Endothelial cell (in vitro differentiated cells): ENCODE measurements around the gene TBL1X. TPM values are rescaled to one million over a fixed set of nuclear protein-coding genes. Genes with fewer than 3 reads are reported as not detected.

Source experiments
- DNase-seq: peaks from one replicate; pipeline ENCODE4 v3.0.0; 2021; ENCODE audit warnings: low spot score
- H3K27ac Mint-ChIP-seq: one replicate; pipeline ENCODE4 v1.8.0; 2021; ENCODE audit warnings: mixed read lengths, inconsistent platforms; ENCODE audit not compliant: unreplicated experiment
- H3K27me3 Mint-ChIP-seq: one replicate; pipeline ENCODE4 v1.8.0; 2021; ENCODE audit warnings: mild to moderate bottlenecking, moderate library complexity, mixed read lengths, inconsistent platforms; ENCODE audit not compliant: unreplicated experiment
- H3K36me3 Mint-ChIP-seq: one replicate; pipeline ENCODE4 v1.8.0; 2021; ENCODE audit warnings: mild to moderate bottlenecking, low read depth, mixed read lengths, inconsistent platforms; ENCODE audit not compliant: unreplicated experiment
- H3K4me1 Mint-ChIP-seq: one replicate; pipeline ENCODE4 v1.8.0; 2021; ENCODE audit warnings: mild to moderate bottlenecking, mixed read lengths, inconsistent platforms; ENCODE audit not compliant: unreplicated experiment
- H3K4me3 Mint-ChIP-seq: one replicate; pipeline ENCODE4 v1.8.0; 2021; ENCODE audit warnings: mild to moderate bottlenecking, mixed read lengths, inconsistent platforms; ENCODE audit not compliant: unreplicated experiment
- H3K9me3 Mint-ChIP-seq: one replicate; pipeline ENCODE4 v1.8.0; 2021; ENCODE audit warnings: mixed read lengths, inconsistent platforms; ENCODE audit not compliant: unreplicated experiment
- total RNA-seq: library from RNA; stranded (reverse); fragmentation: NEBNext Ultra II Directional; extraction: Animal tissue kit (Norgen Biotek cat#: 25700); gene quantifications from one replicate; pipeline ENCODE4 v1.2.1, GENCODE V29; 2021; ENCODE audit not compliant: unreplicated experiment
- TF ChIP-seq, protein P1 (sequence below): fragments of 200-600 bp; sonication (generic); IDR thresholded peaks from one replicate; pipeline ENCODE4 v1.5.0; 2021; ENCODE audit warnings: antibody characterized with exemption; ENCODE audit not compliant: unreplicated experiment

Gene TBL1X
- total RNA-seq, 1 donor from 2014 or later: 19.4 TPM

DNA sequence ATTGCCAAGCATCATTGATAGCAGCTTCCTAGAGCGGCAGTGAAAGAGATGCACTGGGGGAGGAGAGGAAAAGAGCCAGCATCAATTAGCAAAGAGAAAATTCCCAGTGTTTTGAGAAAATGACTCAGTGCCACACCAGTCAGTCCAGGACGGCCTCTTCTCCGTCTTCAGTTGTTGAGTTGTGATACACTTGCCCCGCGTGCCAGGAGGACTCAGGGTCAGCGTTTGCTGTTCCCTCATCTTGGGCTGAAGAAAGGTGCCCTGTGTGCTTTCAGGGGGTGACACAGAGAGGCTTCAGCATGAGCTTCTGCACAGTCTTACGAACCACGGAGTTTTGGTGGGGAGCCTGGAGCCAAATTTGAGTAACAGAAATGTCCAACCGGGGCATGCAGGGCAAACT is 218.5 kb downstream of the TBL1X start:
- Mint-ChIP-seq H3K27ac (no peak overlapping the region), H3K9me3 (no peaks in the 10 kb centered on the region), H3K27me3 (peaks cover 2% of the 10 kb centered on the region), H3K4me3 (no peak overlapping the region), H3K36me3 (peaks cover 4% of the 10 kb centered on the region), H3K4me1 (no peaks in the 10 kb centered on the region)
- no peak for DNase-seq
- TF ChIP-seq, protein P1, sequence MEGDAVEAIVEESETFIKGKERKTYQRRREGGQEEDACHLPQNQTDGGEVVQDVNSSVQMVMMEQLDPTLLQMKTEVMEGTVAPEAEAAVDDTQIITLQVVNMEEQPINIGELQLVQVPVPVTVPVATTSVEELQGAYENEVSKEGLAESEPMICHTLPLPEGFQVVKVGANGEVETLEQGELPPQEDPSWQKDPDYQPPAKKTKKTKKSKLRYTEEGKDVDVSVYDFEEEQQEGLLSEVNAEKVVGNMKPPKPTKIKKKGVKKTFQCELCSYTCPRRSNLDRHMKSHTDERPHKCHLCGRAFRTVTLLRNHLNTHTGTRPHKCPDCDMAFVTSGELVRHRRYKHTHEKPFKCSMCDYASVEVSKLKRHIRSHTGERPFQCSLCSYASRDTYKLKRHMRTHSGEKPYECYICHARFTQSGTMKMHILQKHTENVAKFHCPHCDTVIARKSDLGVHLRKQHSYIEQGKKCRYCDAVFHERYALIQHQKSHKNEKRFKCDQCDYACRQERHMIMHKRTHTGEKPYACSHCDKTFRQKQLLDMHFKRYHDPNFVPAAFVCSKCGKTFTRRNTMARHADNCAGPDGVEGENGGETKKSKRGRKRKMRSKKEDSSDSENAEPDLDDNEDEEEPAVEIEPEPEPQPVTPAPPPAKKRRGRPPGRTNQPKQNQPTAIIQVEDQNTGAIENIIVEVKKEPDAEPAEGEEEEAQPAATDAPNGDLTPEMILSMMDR: no peak

DNA sequence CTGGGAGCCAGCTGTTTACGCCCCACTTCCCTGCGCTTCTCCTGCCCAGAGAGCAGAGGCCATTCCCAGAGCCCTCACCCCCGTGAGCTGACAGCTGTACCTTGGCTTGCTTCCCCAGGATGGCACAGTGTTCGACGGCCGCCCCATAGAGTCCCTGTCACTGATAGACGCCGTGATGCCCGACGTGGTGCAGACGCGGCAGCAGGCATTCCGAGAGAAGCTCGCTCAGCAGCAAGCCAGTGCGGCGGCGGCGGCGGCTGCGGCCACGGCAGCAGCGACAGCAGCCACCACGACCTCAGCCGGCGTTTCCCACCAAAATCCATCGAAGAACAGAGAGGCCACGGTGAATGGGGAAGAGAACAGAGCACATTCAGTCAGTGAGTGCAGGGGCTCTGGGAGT is 223.0 kb downstream of the TBL1X start:
- TF ChIP-seq, protein P1: no peak
- H3K27me3 Mint-ChIP-seq: peaks cover 5% of the 10 kb centered on the region
- no peak for DNase-seq
- peaks cover 4% of the 10 kb centered on the region for H3K36me3 Mint-ChIP-seq
- no peaks in the 10 kb centered on the region for H3K9me3 Mint-ChIP-seq
- H3K27ac Mint-ChIP-seq: no peak overlapping the region
- H3K4me1 Mint-ChIP-seq: no peaks in the 10 kb centered on the region
- H3K4me3 Mint-ChIP-seq: no peak overlapping the region

DNA sequence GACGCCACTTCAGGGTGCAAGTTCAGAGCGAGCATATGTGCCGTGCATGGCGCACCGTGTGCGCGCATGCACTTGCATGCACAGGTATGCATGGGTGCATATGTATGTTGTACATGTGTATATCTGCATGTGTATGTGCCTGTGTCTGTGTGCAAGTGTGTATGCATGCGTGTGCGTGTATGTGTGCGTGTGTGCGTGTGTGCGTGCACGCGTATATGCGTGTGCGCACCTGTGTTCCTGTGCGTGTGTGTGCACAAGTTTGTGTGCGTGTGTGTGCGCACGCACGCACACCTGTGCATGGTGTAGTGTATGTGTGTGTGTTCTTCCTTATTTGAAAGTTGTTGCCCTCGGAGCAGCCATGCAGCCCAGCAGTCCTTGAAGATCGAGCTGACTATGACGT is 224.0 kb downstream of the TBL1X start:
- no peak overlapping the region for H3K27ac Mint-ChIP-seq
- H3K4me1 Mint-ChIP-seq: no peaks in the 10 kb centered on the region
- H3K9me3 Mint-ChIP-seq: no peaks in the 10 kb centered on the region
- no peak overlapping the region for H3K4me3 Mint-ChIP-seq
- TF ChIP-seq, protein P1: no peak
- H3K27me3 Mint-ChIP-seq: peaks cover 5% of the 10 kb centered on the region
- no peak for DNase-seq
- H3K36me3 Mint-ChIP-seq: peaks cover 4% of the 10 kb centered on the region

DNA sequence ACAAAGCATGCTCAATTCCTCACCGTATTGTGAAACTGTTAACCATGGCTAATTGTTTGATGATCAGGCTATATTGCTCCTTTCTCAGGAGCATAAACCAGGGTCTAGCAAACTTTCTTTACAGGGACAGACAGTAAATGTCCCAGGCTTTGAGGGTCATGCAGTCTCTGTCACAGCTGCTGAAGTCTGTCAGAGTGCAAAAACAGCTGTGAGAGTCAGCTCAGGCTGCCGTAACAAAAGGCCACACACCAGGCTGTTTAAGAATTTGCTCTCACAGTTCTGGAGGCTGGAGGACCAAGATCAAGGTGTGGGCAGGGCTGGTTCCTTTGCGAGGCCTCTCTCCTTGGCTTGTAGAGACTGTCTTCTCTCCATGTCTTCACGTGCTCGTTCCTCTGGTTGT is 225.2 kb downstream of the TBL1X start:
- Mint-ChIP-seq H3K4me1 (no peaks in the 10 kb centered on the region), H3K9me3 (no peaks in the 10 kb centered on the region), H3K36me3 (peaks cover 4% of the 10 kb centered on the region), H3K27ac (no peak overlapping the region), H3K27me3 (peaks cover 5% of the 10 kb centered on the region), H3K4me3 (no peak overlapping the region)
- no peak for DNase-seq
- TF ChIP-seq, protein P1: no peak

DNA sequence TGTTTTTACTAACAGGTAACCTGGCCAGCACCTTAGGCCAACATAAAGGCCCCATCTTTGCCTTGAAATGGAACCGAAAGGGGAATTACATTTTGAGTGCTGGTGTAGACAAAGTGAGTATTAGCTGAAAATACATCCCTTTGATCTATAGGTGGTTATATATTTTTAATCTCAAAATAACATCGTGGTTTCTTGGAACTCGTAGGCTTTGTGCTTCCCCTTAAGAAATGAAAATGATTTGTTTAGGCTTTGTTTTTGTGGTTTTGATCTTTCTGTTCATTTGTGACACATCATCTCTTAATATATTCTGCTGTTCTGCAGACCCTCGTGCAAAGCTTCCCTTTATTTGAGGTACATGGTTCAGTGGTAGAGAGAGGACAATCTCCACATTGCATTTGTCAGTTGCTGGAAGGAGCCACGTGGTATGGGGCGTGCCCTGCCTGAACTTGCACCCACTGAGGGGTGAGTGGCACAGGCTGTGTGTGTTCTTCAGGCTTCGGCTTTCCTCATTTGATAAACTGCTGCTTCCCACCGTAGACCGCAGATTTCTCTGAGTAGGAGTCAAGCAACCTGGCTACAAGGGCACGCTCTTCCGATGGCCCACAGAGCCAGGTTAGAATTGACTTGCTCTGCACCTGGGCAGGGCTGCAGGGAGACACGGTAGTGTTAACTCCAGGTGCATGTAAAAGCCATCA is 228.6 kb downstream of the TBL1X start:
- peaks cover 3% of the 10 kb centered on the region for H3K27me3 Mint-ChIP-seq
- TF ChIP-seq, protein P1: no peak
- H3K9me3 Mint-ChIP-seq: no peaks in the 10 kb centered on the region
- H3K4me3 Mint-ChIP-seq: no peak overlapping the region
- H3K4me1 Mint-ChIP-seq: no peaks in the 10 kb centered on the region
- no peaks in the 10 kb centered on the region for H3K36me3 Mint-ChIP-seq
- DNase-seq: no peak
- no peak overlapping the region for H3K27ac Mint-ChIP-seq
